Neural cell (in vitro differentiated cells): Measurements from ENCODE around the gene EFEMP1. TPM values are rescaled to one million over a fixed set of nuclear protein-coding genes. Genes with fewer than 3 reads are reported as not detected.
"Not testable (repeated sequence)": the region's sequence is repeated elsewhere in the genome, so short reads cannot be mapped to it uniquely, and the experiment has no call there.

Experiments used
- H2AFZ ChIP-seq: fragments of 200-600, 300-800 bp; sonication (generic), shearing (Covaris generic); 2 replicates; pipeline ENCODE4 v1.6.0; 2014; ENCODE audit warnings: low read depth, mild to moderate bottlenecking, antibody characterized with exemption, low read length, moderate library complexity
- H3F3A ChIP-seq: fragments of 200-600 bp; shearing (Covaris generic); 2 replicates; pipeline ENCODE4 v1.6.1; 2016; ENCODE audit warnings: mild to moderate bottlenecking, moderate library complexity, mixed read lengths, antibody characterized with exemption, low read length; ENCODE audit not compliant: insufficient read depth, poor library complexity, severe bottlenecking
- H3K27ac ChIP-seq: fragments of 200-600, 300-800 bp; sonication (generic), shearing (Covaris generic); 2 replicates; pipeline ENCODE4 v1.5.1; 2014; ENCODE audit warnings: mild to moderate bottlenecking, low read length, moderate library complexity
- H3K27me3 ChIP-seq: fragments of 300-800, 200-600 bp; sonication (generic), shearing (Covaris generic); 2 replicates; pipeline ENCODE4 v1.6.0; 2014; ENCODE audit warnings: mild to moderate bottlenecking, low read depth, low read length, moderate library complexity; ENCODE audit not compliant: insufficient read depth
- H3K36me3 ChIP-seq: fragments of 300-800, 200-600 bp; sonication (generic), shearing (Covaris generic); 2 replicates; pipeline ENCODE4 v1.5.1; 2014; ENCODE audit warnings: mild to moderate bottlenecking, antibody characterized with exemption, low read length, moderate library complexity; ENCODE audit not compliant: insufficient read depth
- H3K4me2 ChIP-seq: fragments of 300-800, 200-600 bp; sonication (generic), shearing (Covaris generic); 2 replicates; pipeline ENCODE4 v1.6.0; 2014; ENCODE audit warnings: mild to moderate bottlenecking, low read length
- H3K4me3 ChIP-seq: fragments of 300-800, 200-600 bp; sonication (generic), shearing (Covaris generic); 2 replicates; pipeline ENCODE4 v1.5.1; 2014; ENCODE audit warnings: mild to moderate bottlenecking, low read length, moderate library complexity
- H3K79me2 ChIP-seq: fragments of 200-600 bp; shearing (Covaris generic); replicated peaks from 2 replicates; pipeline ENCODE4 v1.6.0; 2014; ENCODE audit warnings: mild to moderate bottlenecking, low read length, moderate library complexity; ENCODE audit not compliant: insufficient read depth
- H3K9ac ChIP-seq: fragments of 300-800, 200-600 bp; sonication (generic), shearing (Covaris generic); 2 replicates; pipeline ENCODE4 v1.6.1; 2016; ENCODE audit warnings: mild to moderate bottlenecking, low read length, mixed read lengths
- H3K9me2 ChIP-seq: fragments of 200-600 bp; shearing (Covaris generic); 2 replicates; pipeline ENCODE4 v1.6.1; 2016; ENCODE audit warnings: mild to moderate bottlenecking, low read length, mixed read lengths; ENCODE audit not compliant: insufficient read depth
- H3K9me3 ChIP-seq: fragments of 200-600, 300-800 bp; sonication (generic), shearing (Covaris generic); 2 replicates; pipeline ENCODE4 v1.6.1; 2016; ENCODE audit warnings: mild to moderate bottlenecking, mixed run types, low read length, moderate library complexity, mixed read lengths
- H4K20me1 ChIP-seq: fragments of 200-600 bp; shearing (Covaris generic); 2 replicates; pipeline ENCODE4 v1.6.1; 2016; ENCODE audit warnings: mild to moderate bottlenecking, mixed run types; ENCODE audit not compliant: insufficient read depth
- CTCF ChIP-seq: fragments of 450-650 bp; IDR thresholded peaks from 2 replicates; pipeline ENCODE4 v1.5.1; 2014; ENCODE audit warnings: antibody characterized with exemption, mild to moderate bottlenecking, moderate library complexity; ENCODE audit not compliant: poor library complexity, severe bottlenecking
- EP300 ChIP-seq: fragments of 450-650 bp; conservative IDR thresholded peaks from 2 replicates; pipeline ENCODE4 v1.6.1; 2014; ENCODE audit warnings: antibody characterized with exemption, mild to moderate bottlenecking, moderate library complexity; ENCODE audit not compliant: poor library complexity, severe bottlenecking
- EZH2 ChIP-seq: fragments of 200-600, 300-800 bp; shearing (Covaris generic), sonication (generic); IDR thresholded peaks from 2 replicates; pipeline ENCODE4 v1.6.1; 2014; ENCODE audit warnings: antibody characterized with exemption, low read length, borderline replicate concordance, mild to moderate bottlenecking; ENCODE audit not compliant: insufficient read depth, poor library complexity, severe bottlenecking
- MXI1 ChIP-seq: fragments of 450-650 bp; conservative IDR thresholded peaks from 2 replicates; pipeline ENCODE4 v1.6.1; 2014; ENCODE audit warnings: antibody characterized with exemption, mild to moderate bottlenecking; ENCODE audit not compliant: poor library complexity, severe bottlenecking
- POLR2AphosphoS5 ChIP-seq: IDR thresholded peaks from 2 replicates; pipeline ENCODE4 v1.6.1; 2012
- RAD21 ChIP-seq: fragments of 450-650 bp; conservative IDR thresholded peaks from 2 replicates; pipeline ENCODE4 v1.6.1; 2014; ENCODE audit warnings: antibody characterized with exemption, mild to moderate bottlenecking, moderate library complexity
- REST ChIP-seq: IDR thresholded peaks from 2 replicates; pipeline ENCODE4 v1.6.1; 2012; ENCODE audit warnings: borderline replicate concordance
- SMC3 ChIP-seq: fragments of 450-650 bp; conservative IDR thresholded peaks from 2 replicates; pipeline ENCODE4 v1.6.1; 2014; ENCODE audit warnings: antibody characterized with exemption, mild to moderate bottlenecking, moderate library complexity; ENCODE audit not compliant: poor library complexity
- TAF1 ChIP-seq: IDR thresholded peaks from 2 replicates; pipeline ENCODE4 v1.6.1; 2012; ENCODE audit warnings: low read depth
- polyA plus RNA-seq: library from polyadenylated mRNA; depleted of rRNA; stranded (reverse); fragments of >200 nt; gene quantifications from 2 replicates; pipeline ENCODE4 v1.2.3, GENCODE V29; 2014

The EFEMP1 gene
- polyA plus RNA-seq, 1 donor from 2014 or later, result 2.7 TPM

GRCh38 chr2:55827855-55828254 lies 95.7 kb downstream of the EFEMP1 start:
- H3K4me3 ChIP-seq, result no peak overlapping the region
- H3K27me3 ChIP-seq, result no peaks in the 10 kb centered on the region
- no peaks in the 10 kb centered on the region for H3K36me3 ChIP-seq
- no peak overlapping the region for H3K4me2 ChIP-seq
- no peaks in the 10 kb centered on the region for H4K20me1 ChIP-seq
- no peak overlapping the region for H2AFZ ChIP-seq
- no peaks in the 10 kb centered on the region for H3K9me2 ChIP-seq
- H3K27ac ChIP-seq, result no peak overlapping the region
- H3K79me2 ChIP-seq, result no peaks in the 10 kb centered on the region
- H3K9ac ChIP-seq, result no peak overlapping the region
- no peak for TF ChIP-seq TAF1
- TF ChIP-seq CTCF, result no peak
- no peak for TF ChIP-seq POLR2AphosphoS5
- no peak for TF ChIP-seq REST
- no peak for TF ChIP-seq EP300
- H3F3A ChIP-seq, result no peaks in the 10 kb centered on the region
- H3K9me3 ChIP-seq, result no peaks in the 10 kb centered on the region

GRCh38 chr2:55827428-55827827 lies 96.2 kb downstream of the EFEMP1 start:
- H3K27me3 ChIP-seq, H2AFZ ChIP-seq, H4K20me1 ChIP-seq, H3K9me3 ChIP-seq, H3K9me2 ChIP-seq, H3F3A ChIP-seq, H3K9ac ChIP-seq, H3K27ac ChIP-seq, H3K4me3 ChIP-seq, H3K4me2 ChIP-seq, H3K36me3 ChIP-seq, H3K79me2 ChIP-seq: not testable (repeated sequence)

- H3K9ac ChIP-seq, result no peak overlapping the region
- no peak overlapping the region for H2AFZ ChIP-seq
- no peak overlapping the region for H3K4me2 ChIP-seq
- H3K36me3 ChIP-seq, result no peaks in the 10 kb centered on the region
- no peaks in the 10 kb centered on the region for H3K79me2 ChIP-seq
- H4K20me1 ChIP-seq, result no peaks in the 10 kb centered on the region
- no peak overlapping the region for H3K27ac ChIP-seq
- H3K27me3 ChIP-seq, result no peaks in the 10 kb centered on the region
- TF ChIP-seq EZH2 (no peak), TAF1 (no peak), POLR2AphosphoS5 (no peak), MXI1 (no peak), EP300 (no peak), SMC3 (no peak), CTCF (no peak), RAD21 (no peak), REST (no peak)
- no peaks in the 10 kb centered on the region for H3K9me2 ChIP-seq
- H3F3A ChIP-seq, result no peaks in the 10 kb centered on the region
- no peaks in the 10 kb centered on the region for H3K9me3 ChIP-seq
- no peak overlapping the region for H3K4me3 ChIP-seq
Observed at GRCh38 chr2:55826246-55826645, 97.3 kb downstream of the EFEMP1 start.
